NCI-H524 (cell line): ENCODE results near the gene ESPL1.

Experiments used
- DNase-seq, 2 experiments: peaks; one replicate each; lab custom pipeline; 2025; lab: John Stamatoyannopoulos, UW

Gene ESPL1

DNA sequence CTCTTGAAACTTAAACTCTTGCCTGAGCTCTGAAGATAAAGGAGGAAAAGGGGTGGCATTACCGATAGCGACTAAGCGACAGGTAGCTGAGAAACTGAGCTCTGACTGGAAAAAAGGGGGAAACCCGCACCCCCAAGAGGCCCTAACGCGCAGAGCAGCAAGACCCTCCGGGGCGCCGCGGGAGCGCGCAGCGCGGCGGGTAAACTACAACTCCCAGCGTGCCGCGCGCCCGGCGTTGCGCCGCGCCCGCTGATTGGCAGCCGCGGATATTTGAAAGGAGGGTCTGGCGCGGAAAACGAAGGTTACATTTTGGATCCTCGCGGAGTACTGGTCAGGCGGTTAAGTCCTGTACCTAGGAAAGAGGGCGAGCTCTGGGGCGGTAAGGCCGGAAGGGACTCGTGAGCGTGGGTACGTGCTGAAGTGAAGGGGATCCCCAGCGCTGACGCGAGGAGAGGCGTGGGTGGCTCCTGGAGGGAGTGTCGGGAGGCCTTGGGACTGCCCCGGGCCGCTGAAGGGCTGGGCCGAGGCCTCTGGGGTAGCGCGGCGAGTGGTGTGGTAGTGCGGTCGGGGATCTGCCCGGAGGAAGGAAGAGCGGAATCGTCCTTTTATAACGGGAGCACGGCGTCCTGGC lies at the start of gene ESPL1:
Gene ESPL1, plus strand, starts transcription at position 301 of the 631 bp plus-strand sequence. CDS start 468 bp downstream, outside the sequence.
- peak; percentile 66 to 72 for DNase-seq

DNA sequence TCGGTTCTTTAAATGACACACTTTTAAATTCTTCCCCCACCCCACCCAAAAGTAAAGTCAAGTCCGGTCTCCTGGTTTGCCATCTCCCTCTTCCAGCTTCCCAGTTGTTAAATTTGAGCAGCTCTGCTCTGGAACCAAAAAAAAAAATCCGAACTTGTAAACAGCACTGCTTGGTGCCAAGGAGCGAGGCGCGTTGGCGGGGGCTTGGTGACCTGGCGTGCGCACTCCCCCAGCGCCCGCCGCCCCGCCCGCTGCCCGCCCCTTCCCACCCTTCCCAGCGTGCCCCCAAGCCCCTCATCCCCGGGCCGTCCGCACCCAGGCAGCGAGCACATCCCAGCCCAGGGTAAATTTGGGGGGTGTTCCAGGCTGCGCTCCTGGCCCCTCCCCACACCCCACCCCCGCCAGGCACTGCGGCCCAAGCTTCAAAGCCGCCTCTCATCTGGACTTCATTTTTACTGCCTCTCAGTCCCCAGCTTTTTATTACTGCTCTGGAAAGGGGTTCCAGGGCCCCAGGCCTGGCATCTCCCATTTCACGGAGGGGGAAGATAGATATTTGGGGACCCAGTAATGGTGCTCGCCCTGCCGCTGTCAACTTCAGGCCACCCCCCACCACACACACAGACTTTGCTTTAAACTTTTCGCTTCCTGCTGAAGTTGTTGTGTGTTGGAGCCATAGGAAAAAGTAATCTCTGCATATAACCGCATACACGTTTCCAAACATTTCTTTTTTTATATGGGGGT lies 49.4 kb upstream of the ESPL1 start:
- DNase-seq, result no peak

DNA sequence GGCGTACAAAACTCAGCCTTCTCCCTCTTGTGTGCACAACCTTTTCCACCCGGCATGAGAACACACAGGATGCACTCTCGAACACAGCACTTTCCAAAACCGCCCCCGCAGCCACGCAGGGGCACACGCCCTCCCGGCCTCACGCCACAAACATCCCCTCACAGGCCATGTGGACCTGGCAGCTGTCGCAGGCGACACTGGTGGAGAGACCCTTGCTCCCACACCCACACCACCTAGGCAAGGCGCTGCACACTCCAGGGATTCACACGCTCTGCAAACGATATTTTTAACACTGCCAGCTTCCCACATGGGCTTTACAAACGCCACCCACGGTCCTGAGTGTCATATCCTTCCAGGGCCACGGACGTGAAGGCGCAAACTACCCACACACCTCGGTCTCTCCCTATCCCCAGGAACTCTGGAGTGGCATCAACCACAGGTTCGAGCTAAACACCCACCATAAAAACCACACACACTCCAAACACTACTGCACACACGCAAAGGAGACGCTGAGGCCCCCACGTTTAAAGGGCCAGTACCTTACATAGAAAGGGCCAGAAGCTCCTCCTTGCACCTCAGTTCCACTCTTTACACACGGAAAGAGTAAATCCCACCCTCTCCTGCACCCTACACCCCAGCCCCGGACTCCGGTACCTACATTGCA lies 48.7 kb upstream of the ESPL1 start:
- DNase-seq, result no peak

DNA sequence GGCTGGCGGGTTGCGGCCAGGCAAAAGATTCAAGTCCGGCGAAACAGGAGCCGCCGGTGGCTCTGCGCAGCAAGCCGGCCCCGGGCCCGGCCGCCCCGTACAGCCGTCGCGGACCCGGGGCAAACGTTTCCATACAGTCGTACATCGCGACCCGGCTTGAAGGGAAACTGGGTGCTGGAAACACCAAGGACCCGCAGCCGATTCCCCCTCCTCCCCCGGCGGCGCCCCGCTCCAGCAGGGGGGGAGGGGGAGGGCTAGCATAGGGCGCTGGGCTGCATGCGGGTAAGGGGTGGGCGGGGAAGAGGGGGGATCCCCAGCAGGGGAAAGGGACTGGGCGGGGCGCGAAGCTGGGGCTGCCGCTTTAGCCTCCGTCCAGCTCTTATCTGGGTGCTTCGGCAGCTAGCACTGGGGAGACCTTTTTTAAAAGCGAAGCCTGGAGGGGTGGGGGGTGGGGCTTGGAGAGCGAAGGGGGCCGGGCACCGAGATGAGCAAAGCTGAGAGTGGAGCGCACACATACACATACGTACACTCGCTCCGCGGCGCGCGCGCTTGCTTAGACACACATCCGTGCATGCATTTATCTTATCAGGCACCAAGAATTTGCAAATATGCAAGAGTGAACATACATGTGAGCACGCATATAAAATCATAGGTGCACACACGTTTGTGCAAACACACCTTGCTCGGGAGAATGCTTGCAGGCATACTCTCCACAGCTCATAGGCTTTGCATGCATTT lies 48.0 kb upstream of the ESPL1 start:
- peak; percentile 9 to 55 for DNase-seq

DNA sequence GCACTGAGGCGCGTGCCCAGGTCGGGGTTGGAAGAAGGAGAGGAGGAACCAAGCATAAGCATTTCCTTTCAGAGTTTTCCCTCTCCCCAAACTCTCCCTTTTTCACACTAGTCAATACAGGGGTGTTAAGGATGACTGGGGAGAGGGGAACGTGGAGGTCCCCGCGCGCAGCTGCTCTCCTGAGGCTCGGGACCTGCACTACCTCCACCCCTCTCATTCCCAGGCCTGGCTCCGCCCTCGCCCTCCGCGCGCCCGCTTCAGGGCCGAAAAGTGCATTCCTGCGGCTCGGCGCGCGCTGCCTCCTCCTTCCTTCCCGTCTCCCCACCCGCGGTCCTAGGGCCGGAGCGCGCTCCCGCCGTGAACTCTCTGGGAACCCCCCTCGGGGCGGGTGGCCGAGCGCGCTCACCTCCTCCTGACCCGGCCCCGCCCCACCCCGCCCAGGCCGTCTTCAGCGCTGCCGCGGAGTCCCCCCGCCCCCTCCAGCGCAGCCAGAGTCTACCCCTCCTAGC lies 47.4 kb upstream of the ESPL1 start:
- DNase-seq, result peak; percentile 53 to 84

DNA sequence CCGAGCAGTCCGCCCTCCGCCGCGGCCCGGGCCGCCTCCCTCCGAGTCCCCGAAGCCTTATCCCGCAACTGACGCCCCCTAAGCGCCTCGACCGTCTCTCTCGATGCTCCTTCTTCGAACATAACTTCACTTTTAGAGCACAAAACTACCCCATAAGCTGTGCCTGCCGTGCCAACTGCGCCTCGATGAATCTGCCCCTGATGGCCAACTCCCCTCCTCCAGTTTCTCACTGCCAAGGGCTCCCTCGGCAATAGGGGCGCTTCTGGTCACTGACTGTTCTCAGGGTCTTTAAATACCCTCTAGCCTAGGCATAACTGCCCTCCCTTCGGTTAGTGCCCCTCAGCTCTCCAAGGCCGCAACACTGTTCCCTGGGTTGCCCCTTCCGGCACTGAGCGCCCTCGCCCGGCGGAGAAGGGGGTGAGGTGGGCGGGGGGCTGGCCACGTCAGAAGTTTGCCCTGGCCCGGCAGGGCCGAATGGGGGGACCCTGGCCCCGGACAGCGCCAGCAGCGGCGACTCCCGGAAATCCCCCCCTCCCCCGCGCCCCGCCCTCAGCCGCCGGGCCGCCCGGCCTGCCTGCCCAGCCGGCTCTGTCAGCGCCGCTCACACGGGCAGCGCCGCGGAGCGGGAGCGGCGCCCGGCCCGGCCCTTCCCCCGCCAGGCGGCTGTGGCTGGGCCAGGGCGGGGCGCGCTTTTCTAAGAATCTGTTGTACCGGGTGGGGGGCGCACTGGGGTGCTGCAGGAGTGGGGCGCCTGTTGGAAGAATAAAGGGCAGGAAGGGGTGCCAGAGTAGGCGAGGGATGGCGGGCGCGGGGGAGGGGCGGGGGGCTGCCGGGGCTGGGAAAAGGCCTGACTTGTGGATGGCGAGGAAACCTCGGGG lies 46.7 kb upstream of the ESPL1 start:
- peak; percentile 9 to 47 for DNase-seq

DNA sequence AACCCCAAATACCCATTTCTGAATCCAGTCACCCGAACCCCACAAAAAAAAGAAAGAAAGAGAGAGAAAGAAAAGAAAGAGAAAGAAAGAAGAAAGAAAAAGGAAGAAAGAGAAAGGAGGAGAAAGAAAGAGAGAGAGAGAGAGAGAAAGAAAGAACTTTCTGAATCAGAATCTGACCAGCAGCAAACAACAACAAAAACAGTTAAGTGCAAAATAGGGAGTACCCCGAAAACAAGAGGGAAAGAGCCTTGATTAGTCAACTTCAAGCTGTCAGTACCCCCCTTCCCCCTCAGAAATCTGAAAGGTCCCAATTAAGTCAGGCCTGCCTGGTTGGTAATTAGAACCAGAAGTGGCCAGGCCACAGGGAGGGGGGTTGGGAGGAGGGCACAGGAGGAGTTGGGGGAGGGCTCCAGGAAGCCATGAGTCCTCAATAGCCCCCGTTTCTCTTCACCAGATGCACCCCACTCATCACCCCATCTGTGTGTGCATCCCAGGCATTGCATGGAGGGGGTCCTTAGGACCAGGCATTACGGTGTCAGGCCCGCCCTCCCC lies 45.9 kb upstream of the ESPL1 start:
- no peak for DNase-seq

DNA sequence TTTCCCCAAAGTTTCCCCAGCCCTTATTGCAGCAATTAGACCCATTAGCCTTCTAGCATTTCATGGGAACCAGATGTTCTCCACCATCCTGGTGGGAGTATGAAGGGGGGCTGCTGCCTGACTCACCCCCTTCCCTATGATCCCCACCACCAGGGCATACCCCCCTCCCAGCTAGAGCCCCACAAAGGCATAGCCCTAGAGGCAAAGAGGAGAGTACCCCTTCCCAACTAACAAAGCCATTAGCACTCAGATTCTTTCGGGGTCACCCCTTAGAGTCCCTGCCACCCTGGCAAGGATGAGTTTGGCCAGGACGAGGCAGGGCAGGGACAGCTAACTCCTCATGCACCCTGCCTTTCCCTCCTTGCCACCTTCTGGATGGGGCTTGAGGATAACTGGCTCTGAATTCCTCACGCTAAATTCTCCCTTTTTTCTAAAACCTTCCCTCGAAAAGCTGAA lies 45.3 kb upstream of the ESPL1 start:
- no peak for DNase-seq

DNA sequence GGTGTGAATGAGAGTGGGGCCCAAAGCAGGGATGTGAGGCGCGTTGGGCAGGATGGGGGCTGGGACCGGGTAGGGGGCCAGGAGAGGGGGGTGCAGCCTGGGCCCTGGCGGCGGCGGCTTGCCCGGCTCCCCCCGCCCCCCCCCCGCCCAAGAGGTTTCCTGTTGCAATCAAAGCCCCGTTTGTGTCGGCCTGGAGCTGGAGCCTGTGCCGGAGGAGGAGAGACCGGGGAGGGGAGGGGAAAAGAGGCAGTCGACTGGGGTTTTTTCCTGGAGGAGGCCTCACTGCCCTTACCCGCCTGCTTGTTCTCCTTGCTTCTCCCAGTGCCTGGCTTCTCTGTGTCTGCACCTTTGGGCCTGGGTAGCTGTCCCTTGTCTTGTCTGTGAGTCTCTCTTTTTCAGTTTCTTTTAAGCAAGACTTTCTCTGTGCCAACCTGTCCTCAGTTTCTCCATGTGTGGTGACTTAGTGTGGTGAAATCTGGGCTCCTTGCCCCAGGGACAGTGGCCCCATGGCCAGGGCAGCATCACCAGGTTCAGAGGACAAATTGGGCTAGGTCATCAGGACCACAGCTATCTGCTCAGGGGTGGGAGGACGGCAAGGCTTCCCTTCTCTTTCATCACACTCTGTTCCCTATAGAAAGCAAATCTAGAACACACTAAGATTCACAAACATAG lies 44.6 kb upstream of the ESPL1 start:
- DNase-seq, result no peak

DNA sequence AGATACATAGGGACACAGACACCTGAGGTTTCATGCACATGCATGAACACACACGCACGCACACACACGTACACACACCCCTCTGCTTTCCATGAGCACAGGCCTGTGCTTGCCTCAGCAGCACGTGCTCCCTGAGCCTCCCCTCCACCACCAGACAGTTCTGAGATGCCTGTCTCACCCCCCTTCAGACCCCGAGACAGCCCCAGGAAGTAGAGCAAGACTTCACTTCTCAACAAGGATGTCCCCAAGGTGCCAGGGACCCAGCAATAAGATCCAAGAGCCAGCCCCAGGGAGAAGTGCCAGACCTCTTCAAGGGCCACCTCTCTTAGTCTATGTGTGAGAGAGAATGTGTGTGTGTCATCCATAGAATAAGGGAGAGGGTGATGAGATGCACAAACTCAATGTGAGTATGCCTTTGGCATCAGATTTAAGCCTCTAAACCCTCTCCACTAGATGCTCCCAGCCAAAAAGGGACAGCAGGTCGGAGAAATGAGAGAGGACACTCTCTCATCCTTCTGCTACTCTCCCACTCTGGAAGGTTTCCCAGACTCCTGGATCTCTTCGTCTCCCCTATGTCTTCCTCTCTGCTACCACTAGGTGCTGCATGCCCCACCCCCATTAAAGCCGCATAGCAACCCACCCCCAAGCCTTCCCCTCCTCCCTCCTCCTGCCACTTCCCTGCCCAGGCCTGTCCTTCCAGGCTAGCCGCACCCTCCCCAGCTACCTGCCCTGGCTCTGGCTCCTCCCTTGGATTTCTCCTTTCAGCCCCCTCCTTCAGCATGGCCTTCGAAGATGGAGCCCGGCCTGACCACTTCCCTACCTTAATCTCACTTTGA lies 43.8 kb upstream of the ESPL1 start:
- peak; percentile 12 to 37 for DNase-seq

DNA sequence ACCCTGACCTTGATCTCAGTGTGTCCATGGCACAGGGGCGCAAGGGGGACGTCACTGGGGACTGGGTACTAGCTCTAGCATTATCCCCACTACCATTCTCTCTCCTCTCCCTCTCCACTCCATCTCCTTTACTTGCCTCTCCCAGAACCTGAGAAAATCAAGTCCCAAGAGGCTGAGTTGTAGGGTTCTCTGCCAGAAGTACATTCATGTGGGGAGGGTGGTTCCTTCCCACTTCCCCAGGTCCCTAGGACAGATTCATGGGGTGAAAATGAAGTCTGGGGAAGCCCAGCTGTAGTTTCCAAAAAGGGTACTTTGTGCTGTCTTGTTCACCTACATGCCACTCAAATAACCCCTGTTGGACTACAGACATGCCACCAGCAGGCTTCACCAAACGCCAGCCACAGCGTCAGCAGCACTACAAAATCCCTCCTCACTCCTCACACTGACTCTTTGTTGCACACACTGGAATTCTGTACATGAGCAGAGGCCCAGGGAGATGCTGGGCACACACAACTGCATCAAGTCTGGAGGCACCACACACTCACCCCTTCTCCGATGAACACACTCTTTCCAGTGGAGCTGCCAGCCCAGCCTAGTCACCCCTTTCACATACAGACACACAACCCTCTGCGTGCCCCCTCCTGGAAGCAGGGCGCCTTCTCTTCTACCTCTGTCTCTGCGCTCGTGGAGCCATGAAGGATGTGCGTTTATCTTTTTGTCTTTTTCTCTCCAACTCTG lies 43.0 kb upstream of the ESPL1 start:
- DNase-seq, result no peak

DNA sequence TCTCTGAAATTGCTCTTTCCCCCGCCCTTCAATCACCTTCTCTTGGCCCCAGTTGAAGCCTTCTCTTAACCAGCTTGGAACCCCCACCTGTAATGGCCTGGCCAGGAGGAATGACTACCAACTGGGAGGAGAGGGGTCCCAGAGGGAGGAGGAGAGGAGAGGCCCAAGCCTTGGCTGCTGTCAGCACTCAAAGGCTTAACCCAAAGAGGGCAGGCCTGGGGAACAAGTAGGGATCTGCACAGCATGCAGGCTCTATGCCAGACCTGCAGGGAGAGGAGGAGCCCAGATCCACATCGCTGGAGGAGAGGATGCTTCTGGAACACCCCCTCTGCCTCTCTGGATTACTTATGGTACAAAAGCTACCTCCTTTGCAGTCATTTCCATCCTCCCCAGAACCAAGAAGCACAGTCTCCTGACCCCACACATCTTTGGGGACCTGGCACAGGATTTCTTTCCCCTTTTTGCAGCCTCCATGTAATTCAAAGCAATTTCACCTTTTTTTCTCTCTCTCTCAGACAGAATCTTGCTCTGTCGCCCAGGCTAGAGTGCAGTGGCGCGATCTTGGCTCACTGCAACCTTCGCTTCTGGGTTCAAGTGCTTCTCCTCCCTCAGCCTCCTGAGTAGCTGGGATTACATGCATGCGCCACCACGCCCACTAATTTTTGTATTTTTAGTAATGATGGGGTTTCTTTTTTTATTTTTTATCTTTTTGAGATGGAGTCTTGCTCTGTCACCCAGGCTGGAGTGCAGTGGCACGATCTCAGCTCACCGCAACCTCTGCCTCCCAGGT lies 42.3 kb upstream of the ESPL1 start:
- DNase-seq, result no peak

DNA sequence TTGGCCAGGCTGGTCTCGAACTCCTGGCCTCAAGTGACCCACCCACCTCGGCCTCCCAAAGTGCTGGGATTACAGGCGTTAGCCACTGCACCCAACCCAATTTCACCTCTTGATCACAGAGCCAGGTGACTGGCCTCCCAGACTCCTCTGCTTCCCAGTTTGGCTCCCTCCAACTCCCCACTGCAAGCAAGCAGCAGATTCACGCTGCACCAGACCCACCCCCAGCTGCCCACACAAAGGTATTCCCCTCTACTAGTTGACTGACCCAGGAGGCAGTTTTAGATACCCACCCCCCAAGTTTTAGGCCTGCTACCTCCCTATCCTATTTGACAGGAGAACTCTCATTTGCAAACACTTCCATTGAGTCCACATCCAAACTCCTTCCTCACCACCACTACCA lies 41.3 kb upstream of the ESPL1 start:
- no peak for DNase-seq

DNA sequence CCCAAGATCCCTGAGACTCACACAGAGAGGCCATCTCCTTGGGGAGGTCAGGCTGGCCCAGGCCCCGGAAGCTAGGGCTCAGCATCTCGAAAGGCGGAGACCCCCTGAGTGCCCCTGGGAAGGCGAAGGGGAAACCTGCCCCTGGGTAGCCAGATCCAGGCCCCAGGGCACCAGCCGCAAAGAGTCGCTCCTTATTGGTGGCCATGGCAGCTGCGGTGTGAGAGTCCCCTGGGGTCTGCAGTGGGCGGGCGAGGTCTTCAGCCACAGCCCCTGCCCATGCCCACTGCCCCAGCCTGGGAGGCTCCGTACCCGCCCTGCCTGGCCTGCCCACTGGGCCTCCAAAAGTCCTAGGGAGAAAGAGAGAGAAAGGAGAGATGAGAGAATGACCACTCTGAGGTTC lies 40.8 kb upstream of the ESPL1 start:
- DNase-seq, result no peak

DNA sequence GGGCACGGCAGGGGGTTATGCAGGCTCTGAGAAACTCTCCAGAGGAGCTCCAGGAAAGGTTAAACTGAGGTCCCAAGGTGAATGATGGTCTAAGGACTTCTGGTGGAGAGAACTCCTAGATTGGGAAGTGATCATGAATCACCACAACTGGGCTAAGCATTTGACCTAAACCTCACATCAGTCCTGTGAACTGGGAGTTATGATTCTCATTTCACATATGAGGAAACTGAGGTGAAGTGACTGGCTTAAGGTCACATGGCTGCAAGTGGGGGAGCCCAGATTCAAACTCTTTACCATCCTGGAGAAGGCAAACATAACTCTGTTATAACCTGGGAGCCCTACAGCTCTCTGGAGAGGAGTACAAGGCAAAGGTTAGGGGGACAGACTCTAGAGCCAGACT lies 40.3 kb upstream of the ESPL1 start:
- no peak for DNase-seq

DNA sequence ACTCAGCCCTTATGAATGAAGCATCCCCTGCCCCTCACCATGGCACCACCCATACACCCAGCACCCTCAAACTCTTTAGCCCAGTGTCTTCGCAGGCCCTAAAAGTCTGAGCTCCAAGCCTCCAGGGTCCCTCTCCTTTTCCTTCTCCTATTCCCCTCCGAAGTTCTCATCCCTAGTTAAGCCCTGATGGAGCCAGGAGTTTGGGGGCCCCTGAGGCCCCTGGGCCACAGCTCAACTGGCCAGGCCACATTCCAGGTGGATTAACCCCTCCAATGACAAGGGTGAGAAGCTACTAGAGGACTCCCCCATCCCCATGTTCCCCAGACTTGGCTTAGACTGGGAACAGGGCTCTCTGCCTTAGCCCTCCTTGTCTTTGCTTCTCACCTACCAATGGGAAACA lies 38.6 kb upstream of the ESPL1 start:
- no peak for DNase-seq

DNA sequence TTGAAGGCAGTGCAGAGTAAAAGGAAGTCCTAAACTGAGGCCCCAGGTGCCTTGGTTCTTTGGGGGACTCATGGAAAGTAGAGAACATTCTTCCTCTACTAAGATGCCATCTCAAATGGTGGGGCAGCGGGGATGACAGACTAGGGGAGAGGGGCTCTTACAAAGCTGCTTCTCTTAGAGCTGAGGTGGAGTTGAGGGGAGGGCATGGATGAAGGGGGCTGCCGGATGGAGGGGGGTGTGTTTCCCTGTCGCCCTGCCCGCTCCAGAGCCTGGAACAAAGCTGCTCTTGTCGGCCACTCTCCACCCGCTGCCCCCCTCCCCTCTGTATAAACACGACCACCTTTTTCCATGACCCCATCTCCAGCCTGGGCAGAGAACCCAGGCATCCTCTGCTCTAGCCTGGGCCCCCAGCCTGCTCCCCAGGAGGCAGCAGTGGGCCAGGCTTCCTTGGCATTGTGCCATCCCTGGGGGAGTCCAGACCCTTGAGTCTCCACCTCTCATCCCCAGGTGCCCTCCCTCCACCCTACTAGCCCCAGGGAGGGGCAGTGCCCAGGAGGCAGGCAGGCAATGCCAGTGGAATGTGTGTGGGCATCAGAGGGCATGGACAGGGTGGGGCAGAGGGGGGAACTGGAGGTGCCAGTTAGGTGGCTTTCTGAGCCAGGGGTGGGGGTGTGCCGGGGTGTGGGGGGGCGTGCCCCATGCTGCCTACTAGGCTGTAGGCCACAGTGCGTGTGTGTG lies 37.8 kb upstream of the ESPL1 start:
- no peak for DNase-seq

DNA sequence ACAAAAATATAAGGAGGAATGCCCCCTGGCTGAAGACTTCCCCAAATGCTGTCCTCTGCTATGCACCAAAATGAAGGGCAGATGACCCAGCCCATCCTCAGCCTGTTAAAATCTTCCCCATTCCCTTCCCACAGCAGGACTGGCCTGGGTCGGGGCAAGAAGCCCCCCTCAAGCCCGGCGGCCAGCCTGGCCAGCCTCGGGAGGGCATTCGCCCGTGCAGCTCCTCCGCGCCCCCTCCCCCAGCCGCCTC lies 36.5 kb upstream of the ESPL1 start:
- no peak for DNase-seq
